ENCODE data around the gene PRKCZ. TPM values are rescaled to one million over a fixed set of nuclear protein-coding genes. Genes with fewer than 3 reads are reported as not detected.

The PRKCZ gene
- total RNA-seq, 1 donor: 0.72 TPM

DNA sequence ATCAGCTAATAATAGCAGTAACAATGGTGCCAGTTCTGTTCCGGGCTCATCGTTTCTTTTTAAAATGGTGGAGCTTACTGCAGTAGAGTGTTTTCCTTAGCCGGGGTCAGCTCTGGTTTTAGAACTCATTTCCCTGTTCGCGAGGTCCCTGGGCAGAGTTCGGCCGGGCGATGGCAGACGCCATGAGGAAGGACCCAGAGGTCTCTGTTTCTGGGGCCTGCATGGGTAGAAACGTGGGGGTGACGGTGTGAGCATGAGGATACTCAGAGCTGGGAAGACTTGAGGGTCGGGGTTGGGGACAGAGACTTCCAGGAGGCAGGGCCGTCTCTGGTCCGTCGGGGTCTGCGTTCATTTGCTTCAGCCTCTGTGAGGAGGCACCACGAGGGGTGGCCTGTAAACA is 38.8 kb downstream of the PRKCZ start:
- Histone ChIP-seq H3K27ac (ENCODE audit: low read depth, low read length) (no peak overlapping the region), H2AFZ (ENCODE audit: low read length) (no peak overlapping the region), H3K9me3 (ENCODE audit: low read depth, low read length) (no peaks in the 10 kb centered on the region), H3K4me1 (ENCODE audit: insufficient read depth, low read length) (peaks cover 9% of the 10 kb centered on the region), H4K20me1 (ENCODE audit: insufficient read depth, low read length) (no peaks in the 10 kb centered on the region), H3K4me2 (ENCODE audit: insufficient read depth, low read length) (no peak overlapping the region), H3K36me3 (ENCODE audit: insufficient read depth, low read length) (no peaks in the 10 kb centered on the region), H3K27me3 (ENCODE audit: insufficient read depth, low read length) (peaks cover 4% of the 10 kb centered on the region), H3K4me3 (ENCODE audit: insufficient read depth, low read length) (no peak overlapping the region), H3K79me2 (ENCODE audit: insufficient read depth, low read length) (no peaks in the 10 kb centered on the region)
- DNase-seq (ENCODE audit: insufficient read length, low spot score, missing footprints): no peak
- TF ChIP-seq, protein P1, sequence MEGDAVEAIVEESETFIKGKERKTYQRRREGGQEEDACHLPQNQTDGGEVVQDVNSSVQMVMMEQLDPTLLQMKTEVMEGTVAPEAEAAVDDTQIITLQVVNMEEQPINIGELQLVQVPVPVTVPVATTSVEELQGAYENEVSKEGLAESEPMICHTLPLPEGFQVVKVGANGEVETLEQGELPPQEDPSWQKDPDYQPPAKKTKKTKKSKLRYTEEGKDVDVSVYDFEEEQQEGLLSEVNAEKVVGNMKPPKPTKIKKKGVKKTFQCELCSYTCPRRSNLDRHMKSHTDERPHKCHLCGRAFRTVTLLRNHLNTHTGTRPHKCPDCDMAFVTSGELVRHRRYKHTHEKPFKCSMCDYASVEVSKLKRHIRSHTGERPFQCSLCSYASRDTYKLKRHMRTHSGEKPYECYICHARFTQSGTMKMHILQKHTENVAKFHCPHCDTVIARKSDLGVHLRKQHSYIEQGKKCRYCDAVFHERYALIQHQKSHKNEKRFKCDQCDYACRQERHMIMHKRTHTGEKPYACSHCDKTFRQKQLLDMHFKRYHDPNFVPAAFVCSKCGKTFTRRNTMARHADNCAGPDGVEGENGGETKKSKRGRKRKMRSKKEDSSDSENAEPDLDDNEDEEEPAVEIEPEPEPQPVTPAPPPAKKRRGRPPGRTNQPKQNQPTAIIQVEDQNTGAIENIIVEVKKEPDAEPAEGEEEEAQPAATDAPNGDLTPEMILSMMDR (IDR thresholded peaks at IDR 0.05; ENCODE audit: extremely low read depth, low read depth, low read length): no peak

DNA sequence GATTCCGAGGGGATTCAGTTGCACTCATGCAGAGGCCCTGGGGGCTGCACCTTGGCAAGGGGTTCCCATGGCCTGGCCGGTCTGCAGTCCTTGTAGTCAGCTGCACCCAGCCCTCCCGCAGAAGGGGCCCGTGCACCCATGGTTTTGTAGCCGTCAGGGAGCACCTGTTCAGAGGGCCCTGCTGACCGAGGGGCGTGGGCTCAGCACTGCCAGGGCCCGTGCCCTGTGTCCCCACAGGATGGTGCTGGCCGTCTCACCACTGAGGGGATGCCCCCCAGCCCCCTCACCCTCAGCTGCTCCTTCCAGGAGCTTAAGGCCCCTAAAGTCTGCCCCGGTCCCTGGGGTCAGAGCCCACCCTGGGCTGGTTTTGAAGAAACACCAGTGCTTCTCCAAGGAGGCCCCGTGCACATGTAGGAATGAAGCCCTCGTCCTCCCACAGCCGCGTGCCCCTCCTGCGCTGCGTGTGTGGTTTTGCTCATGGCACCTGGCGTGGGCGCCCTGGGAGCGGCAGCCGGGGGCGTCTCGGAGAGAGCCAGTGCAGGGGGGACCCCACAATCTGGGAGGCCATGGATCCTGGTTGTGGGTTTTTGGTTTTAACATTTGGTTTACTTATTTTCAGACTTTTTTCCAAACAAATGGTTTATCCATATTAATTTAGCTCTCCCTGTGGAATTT is 40.1 kb downstream of the PRKCZ start:
- Histone ChIP-seq H4K20me1 (ENCODE audit: insufficient read depth, low read length) (no peaks in the 10 kb centered on the region), H3K4me3 (ENCODE audit: insufficient read depth, low read length) (no peak overlapping the region), H3K9me3 (ENCODE audit: low read depth, low read length) (no peaks in the 10 kb centered on the region), H3K36me3 (ENCODE audit: insufficient read depth, low read length) (no peaks in the 10 kb centered on the region), H3K79me2 (ENCODE audit: insufficient read depth, low read length) (no peaks in the 10 kb centered on the region), H3K27me3 (ENCODE audit: insufficient read depth, low read length) (peaks cover 4% of the 10 kb centered on the region), H3K4me1 (ENCODE audit: insufficient read depth, low read length) (peaks cover 9% of the 10 kb centered on the region), H3K4me2 (ENCODE audit: insufficient read depth, low read length) (no peak overlapping the region), H2AFZ (ENCODE audit: low read length) (no peak overlapping the region), H3K27ac (ENCODE audit: low read depth, low read length) (no peak overlapping the region)
- TF ChIP-seq, protein P1 (IDR thresholded peaks at IDR 0.05; ENCODE audit: extremely low read depth, low read depth, low read length): no peak
- DNase-seq (ENCODE audit: insufficient read length, low spot score, missing footprints): no peak

DNA sequence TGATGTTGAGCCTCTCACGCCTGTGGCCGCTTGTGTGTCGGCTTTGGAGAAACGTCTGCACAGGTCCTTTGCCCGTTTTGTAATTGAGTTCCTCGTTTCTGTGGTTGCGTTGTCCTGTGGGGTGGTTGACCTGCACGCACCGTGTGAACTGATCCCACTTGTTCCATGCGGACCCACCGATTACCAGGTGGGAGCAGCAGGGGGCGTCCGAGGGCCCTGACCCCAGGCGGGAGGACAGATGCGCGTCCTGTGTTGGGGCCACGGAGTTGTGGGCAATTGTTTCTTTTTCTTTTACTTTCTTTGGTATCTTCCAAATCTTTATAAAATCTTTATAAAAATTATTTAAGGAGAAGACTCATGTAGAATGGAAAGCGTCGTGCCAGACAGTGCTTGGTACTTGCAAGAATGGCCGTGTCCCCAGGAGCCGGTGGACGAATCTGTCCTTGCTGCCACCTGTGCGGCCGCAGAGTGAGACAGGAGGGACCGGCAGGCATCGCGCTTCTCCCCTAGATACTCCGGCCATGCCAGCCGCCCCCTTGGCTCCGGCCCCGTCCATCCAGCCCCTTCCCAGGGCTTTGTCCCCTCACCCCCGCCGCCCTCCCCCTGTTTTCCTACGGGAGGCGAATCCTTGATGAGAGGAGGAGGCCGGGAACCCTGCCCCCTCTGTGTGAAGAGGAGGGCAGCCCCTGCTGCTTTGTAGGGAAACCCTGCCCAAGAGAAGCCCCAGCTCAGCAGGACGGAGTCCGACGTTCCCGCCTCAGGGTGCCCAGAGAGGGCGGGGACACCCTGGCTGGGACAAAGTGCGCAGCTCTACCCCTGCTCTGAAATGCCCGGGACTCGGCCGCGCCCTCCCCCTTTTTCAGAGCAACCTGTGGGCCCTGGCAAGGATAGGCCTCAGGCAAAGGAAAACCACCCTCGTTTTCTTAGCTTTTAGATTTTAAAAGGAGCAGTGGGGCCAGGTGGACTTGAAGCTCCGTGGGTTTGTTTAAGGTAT is 41.7 kb downstream of the PRKCZ start:
- Histone ChIP-seq H3K36me3 (ENCODE audit: insufficient read depth, low read length) (no peaks in the 10 kb centered on the region), H3K4me3 (ENCODE audit: insufficient read depth, low read length) (no peak overlapping the region), H3K27ac (ENCODE audit: low read depth, low read length) (no peak overlapping the region), H3K27me3 (ENCODE audit: insufficient read depth, low read length) (peaks cover 4% of the 10 kb centered on the region), H4K20me1 (ENCODE audit: insufficient read depth, low read length) (no peaks in the 10 kb centered on the region), H3K9me3 (ENCODE audit: low read depth, low read length) (no peaks in the 10 kb centered on the region), H3K4me2 (ENCODE audit: insufficient read depth, low read length) (no peak overlapping the region), H3K79me2 (ENCODE audit: insufficient read depth, low read length) (no peaks in the 10 kb centered on the region), H2AFZ (ENCODE audit: low read length) (no peak overlapping the region), H3K4me1 (ENCODE audit: insufficient read depth, low read length) (peaks cover 9% of the 10 kb centered on the region)
- TF ChIP-seq, protein P1 (IDR thresholded peaks at IDR 0.05; ENCODE audit: extremely low read depth, low read depth, low read length): peak; percentile 55
- DNase-seq (ENCODE audit: insufficient read length, low spot score, missing footprints): peak; percentile 94

DNA sequence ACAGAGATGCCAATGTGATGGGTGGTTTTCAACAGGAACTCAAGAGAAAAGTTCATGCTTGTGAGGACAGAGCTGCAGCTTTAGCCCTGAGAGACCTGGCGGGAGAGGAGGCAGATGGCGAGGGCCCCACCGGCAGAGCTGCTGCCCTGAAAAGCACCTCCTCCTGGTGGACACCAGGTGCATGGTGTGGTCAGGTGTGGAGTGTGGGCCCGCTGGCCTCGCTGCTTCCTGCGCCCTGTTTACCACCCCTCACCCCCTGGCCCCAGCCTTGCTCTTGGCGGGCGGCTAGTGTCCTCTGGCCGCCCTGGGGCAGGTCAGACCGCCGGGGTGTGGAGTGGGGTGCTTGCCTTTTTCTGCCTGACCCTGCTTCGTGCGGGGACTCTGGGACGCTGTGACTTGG is 42.8 kb downstream of the PRKCZ start:
- Histone ChIP-seq H3K36me3 (ENCODE audit: insufficient read depth, low read length) (no peaks in the 10 kb centered on the region), H4K20me1 (ENCODE audit: insufficient read depth, low read length) (no peaks in the 10 kb centered on the region), H3K27me3 (ENCODE audit: insufficient read depth, low read length) (no peaks in the 10 kb centered on the region), H2AFZ (ENCODE audit: low read length) (no peak overlapping the region), H3K79me2 (ENCODE audit: insufficient read depth, low read length) (no peaks in the 10 kb centered on the region), H3K4me1 (ENCODE audit: insufficient read depth, low read length) (peaks cover 8% of the 10 kb centered on the region), H3K4me2 (ENCODE audit: insufficient read depth, low read length) (no peak overlapping the region), H3K9me3 (ENCODE audit: low read depth, low read length) (no peaks in the 10 kb centered on the region), H3K27ac (ENCODE audit: low read depth, low read length) (no peak overlapping the region), H3K4me3 (ENCODE audit: insufficient read depth, low read length) (no peak overlapping the region)
- TF ChIP-seq, protein P1 (IDR thresholded peaks at IDR 0.05; ENCODE audit: extremely low read depth, low read depth, low read length): no peak
- DNase-seq (ENCODE audit: insufficient read length, low spot score, missing footprints): no peak

Measured in osteoblast (primary cell).